Anterior cingulate cortex (tissue), 58 donors: ENCODE measurements around the gene TMEM165.

Experiments
- DNase-seq, 58 donors: peaks; one replicate each; lab custom pipeline; 2025; lab: John Stamatoyannopoulos, UW

The TMEM165 gene

GRCh38 chr4:55366621-55367020, 29.1 kb upstream of the TMEM165 start:
- no peak for DNase-seq

GRCh38 chr4:55367084-55367722, 28.6 kb upstream of the TMEM165 start:
- DNase-seq = no peak

GRCh38 chr4:55369968-55370367, 25.8 kb upstream of the TMEM165 start:
- DNase-seq = no peak

GRCh38 chr4:55372259-55372658, 23.5 kb upstream of the TMEM165 start:
- no peak for DNase-seq

GRCh38 chr4:55373461-55373860, 22.3 kb upstream of the TMEM165 start:
- peak in 1 of 58 donors; percentile 28 for DNase-seq

- DNase-seq = no peak
Observed at GRCh38 chr4:55376698-55377097, 19.1 kb upstream of the TMEM165 start.

GRCh38 chr4:55378617-55379467, 16.9 kb upstream of the TMEM165 start:
- DNase-seq = no peak

- DNase-seq = no peak
Observed at GRCh38 chr4:55380576-55380975, 15.2 kb upstream of the TMEM165 start.

- DNase-seq = peak in 3 of 58 donors; percentile 14 to 40 (median 16)
Observed at GRCh38 chr4:55381502-55381901, 14.3 kb upstream of the TMEM165 start.

- no peak for DNase-seq
Observed at GRCh38 chr4:55382488-55383003, 13.2 kb upstream of the TMEM165 start.

GRCh38 chr4:55385201-55385649, 10.5 kb upstream of the TMEM165 start:
- DNase-seq = no peak

- peak in 2 of 58 donors; percentile 19 to 28 for DNase-seq
Observed at GRCh38 chr4:55386073-55386472, 9.7 kb upstream of the TMEM165 start.

- DNase-seq = no peak
Observed at GRCh38 chr4:55386840-55387239, 8.9 kb upstream of the TMEM165 start.

GRCh38 chr4:55393461-55394320, 2.1 kb upstream of the TMEM165 start:
- peak in 19 of 58 donors; percentile 10 to 71 (median 40) for DNase-seq

- DNase-seq = no peak
Observed at GRCh38 chr4:55395218-55395528, 584 bp upstream of the TMEM165 start.

GRCh38 chr4:55396308-55397125, 760 bp downstream of the TMEM165 start:
- peak in 30 of 58 donors; percentile 11 to 75 (median 30) for DNase-seq

GRCh38 chr4:55397126-55397436, 1.3 kb downstream of the TMEM165 start:
- DNase-seq = peak in 3 of 58 donors; percentile 13 to 65 (median 16)

GRCh38 chr4:55397520-55398321, 2.0 kb downstream of the TMEM165 start:
- DNase-seq = no peak

GRCh38 chr4:55398461-55398860, 2.7 kb downstream of the TMEM165 start:
- no peak for DNase-seq
